Measurements from ENCODE around the gene VPS33B.

VPS33B gene

GRCh38 chr15:90979582-90979981, 42.8 kb downstream of the VPS33B start:
- no peak for DNase-seq (ENCODE audit: low read depth)

- DNase-seq (ENCODE audit: low read depth): no peak
Observed at GRCh38 chr15:90974216-90974615, 48.2 kb downstream of the VPS33B start.

- DNase-seq (ENCODE audit: low read depth): no peak
Observed at GRCh38 chr15:90972133-90972532, 50.3 kb downstream of the VPS33B start.

- no peak for DNase-seq (ENCODE audit: low read depth)
Observed at GRCh38 chr15:90970274-90970673, 52.1 kb downstream of the VPS33B start.

GRCh38 chr15:90968434-90968833, 54.0 kb downstream of the VPS33B start:
- no peak for DNase-seq (ENCODE audit: low read depth)

GRCh38 chr15:90967206-90967605, 55.2 kb downstream of the VPS33B start:
- DNase-seq (ENCODE audit: low read depth): no peak

- DNase-seq (ENCODE audit: low read depth): no peak
Observed at GRCh38 chr15:90966262-90966661, 56.1 kb downstream of the VPS33B start.

- DNase-seq (ENCODE audit: low read depth): no peak
Observed at GRCh38 chr15:90962021-90962420, 60.4 kb downstream of the VPS33B start.

- DNase-seq (ENCODE audit: low read depth): no peak
Observed at GRCh38 chr15:90960298-90961091, 61.9 kb downstream of the VPS33B start.

GRCh38 chr15:90959894-90960293, 62.5 kb downstream of the VPS33B start:
- DNase-seq (ENCODE audit: low read depth): peak; percentile 44

GRCh38 chr15:90959028-90959595, 63.3 kb downstream of the VPS33B start:
- no peak for DNase-seq (ENCODE audit: low read depth)

- no peak for DNase-seq (ENCODE audit: low read depth)
Observed at GRCh38 chr15:90957791-90958190, 64.6 kb downstream of the VPS33B start.

GRCh38 chr15:90957031-90957790, 65.2 kb downstream of the VPS33B start:
- DNase-seq (ENCODE audit: low read depth): no peak

GRCh38 chr15:90956274-90957030, 65.9 kb downstream of the VPS33B start:
- no peak for DNase-seq (ENCODE audit: low read depth)

GRCh38 chr15:90955624-90956273, 66.6 kb downstream of the VPS33B start:
- DNase-seq (ENCODE audit: low read depth): no peak

GRCh38 chr15:90954712-90955623, 67.4 kb downstream of the VPS33B start, which contains the start of gene RCCD1:
RCCD1 (plus strand) TSS chr15:90954884; CDS start chr15:90956735, 1,851 bp downstream.
- DNase-seq (ENCODE audit: low read depth): peak; percentile 91

GRCh38 chr15:90953947-90954711, 68.3 kb downstream of the VPS33B start:
- DNase-seq (ENCODE audit: low read depth): no peak

GRCh38 chr15:90952901-90953677, 69.3 kb downstream of the VPS33B start:
- no peak for DNase-seq (ENCODE audit: low read depth)

GRCh38 chr15:90950676-90951075, 71.7 kb downstream of the VPS33B start:
- DNase-seq (ENCODE audit: low read depth): no peak

Data from stromal cell of bone marrow (primary cell).